ENCODE data around the gene MC3R. TPM values are rescaled to one million over a fixed set of nuclear protein-coding genes. Genes with fewer than 3 reads are reported as not detected.

The MC3R gene
- total and polyA plus RNA-seq, 2 of the 8 experiments (the other 6 are each of a cell fraction or from before 2014, with no cell fraction given) = not detected

GRCh38 chr20:56234110-56234509 is 14.4 kb upstream of the MC3R start:
- H3K23ac ChIP-seq (ENCODE audit: insufficient read length) = no peak overlapping the region
- no peak overlapping the region for H3K9ac ChIP-seq (replicated peaks in 1 of 4; ENCODE audit: extremely low read depth in 1 of 4, low read depth in 3 of 4, low read length in 3 of 4)
- no peak overlapping the region for H2BK12ac ChIP-seq (ENCODE audit: low read depth, low read length)
- FAIRE-seq = no peak
- no peak overlapping the region for H2AK5ac ChIP-seq (ENCODE audit: low read depth, low read length)
- no peak overlapping the region for H4K5ac ChIP-seq (ENCODE audit: insufficient read length, low read depth, low read length)
- no peak overlapping the region for H2BK5ac ChIP-seq (ENCODE audit: low read depth, low read length)
- no peaks in the 10 kb centered on the region for H3K23me2 ChIP-seq (ENCODE audit: low read depth, low read length)
- no peaks in the 10 kb centered on the region for H3K79me1 ChIP-seq (ENCODE audit: low read depth, low read length)
- no peak overlapping the region for H2BK120ac ChIP-seq (replicated peaks; ENCODE audit: low read depth, low read length)
- POLR2A ChIA-PET (ENCODE audit: partially characterized antibody) = no interaction called here
- H3K4me2 ChIP-seq (ENCODE audit: insufficient read depth in 1 of 2, low read depth in 2 of 2, low read length in 2 of 2) = no peak overlapping the region
- no peak overlapping the region for H3K4me3 ChIP-seq (ENCODE audit: extremely low read depth in 1 of 4, insufficient read depth in 2 of 4, low read depth in 3 of 4, low read length in 4 of 4)
- no peak overlapping the region for H3K14ac ChIP-seq (ENCODE audit: insufficient read length)
- peaks cover 57 to 81% of the 10 kb centered on the region in 2 experiments for H3K9me3 ChIP-seq (ENCODE audit: insufficient read depth in 2 of 2, low read depth in 1 of 2, low read length in 1 of 2)
- H2BK20ac ChIP-seq (ENCODE audit: low read length) = no peak overlapping the region
- 85% methylated on average over 3 of the region's 3 CpGs; no CpG with 5 or more reads in 1 of the 2 experiments for WGBS, 2 experiments (ENCODE audit: extremely low coverage in 1 of 2, insufficient coverage in 1 of 2, insufficient read length in 1 of 2, insufficient replicate concordance in 2 of 2, low coverage in 1 of 2, low lambda C conversion rate in 2 of 2, missing lambda C conversion rate in 1 of 2)
- no peak overlapping the region; the same call in 1 of the 2 replicates for H4K8ac ChIP-seq (ENCODE audit: extremely low read depth, insufficient read depth, low read length)
- no peak overlapping the region for H2AFZ ChIP-seq (ENCODE audit: low read length)
- DNase-seq (ENCODE audit: low read depth in 1 of 2, low spot score in 2 of 2) = no peak
- no peaks in the 10 kb centered on the region for H3K36me3 ChIP-seq (ENCODE audit: control insufficient read depth in 2 of 4, insufficient read depth in 4 of 4, low read length in 3 of 4)
- no peaks in the 10 kb centered on the region for H3K4me1 ChIP-seq (replicated peaks in 1 of 4; ENCODE audit: control insufficient read depth in 3 of 4, insufficient read depth in 4 of 4, low read length in 3 of 4)
- H3K27ac ChIP-seq (ENCODE audit: low read depth, low read length) = no peak overlapping the region
- H3K4ac ChIP-seq (replicated peaks; ENCODE audit: insufficient read length, low read depth, low read length) = no peak overlapping the region
- TF ChIP-seq TEAD4 (IDR thresholded peaks at IDR 0.05; ENCODE audit: low read depth, low read length) (no peak), SP2 (IDR thresholded peaks at IDR 0.05; ENCODE audit: low read length) (no peak), GTF2F1 (IDR thresholded peaks at IDR 0.05; ENCODE audit: borderline replicate concordance, low read depth, low read length) (no peak), CTCF (IDR thresholded peaks at IDR 0.05; ENCODE audit: control extremely low read depth in 1 of 3, insufficient read depth in 1 of 3, low read depth in 1 of 3, low read length in 3 of 3) (no peak)
- CTCF ChIA-PET (ENCODE audit: partially characterized antibody) = interaction anchor here (1.3 kb wide), 1 partner anchor 10 kb away, joined by 3 read pairs; no protein-coding TSS in a partner anchor
- H2BK15ac ChIP-seq (ENCODE audit: low read length) = no peak overlapping the region
- no peaks in the 10 kb centered on the region for H3K79me2 ChIP-seq (ENCODE audit: control insufficient read depth in 1 of 2, insufficient read depth in 2 of 2, low read length in 2 of 2)
- H3K56ac ChIP-seq (replicated peaks; ENCODE audit: insufficient read length, low read depth, low read length) = no peak overlapping the region
- H3K27me3 ChIP-seq (replicated peaks in 1 of 4; ENCODE audit: control insufficient read depth in 3 of 4, extremely low read depth in 1 of 4, insufficient read depth in 3 of 4, low read length in 3 of 4) = no peaks in the 10 kb centered on the region
- H4K91ac ChIP-seq (replicated peaks; ENCODE audit: insufficient read length, low read length) = no peak overlapping the region
- H4K20me1 ChIP-seq (replicated peaks in 1 of 2; ENCODE audit: control insufficient read depth in 1 of 2, insufficient read depth in 2 of 2, low read length in 2 of 2) = no peaks in the 10 kb centered on the region
- H3K18ac ChIP-seq (ENCODE audit: extremely low read depth, low read length) = no peak overlapping the region
